Measurements from ENCODE around the gene KDM1A. TPM values are rescaled to one million over a fixed set of nuclear protein-coding genes. Genes with fewer than 3 reads are reported as not detected.

KDM1A gene
- total and polyA plus RNA-seq, 2 donors (not counting 1 experiment from before 2014, with no cell fraction given): 30.2 to 47.4 TPM

DNA sequence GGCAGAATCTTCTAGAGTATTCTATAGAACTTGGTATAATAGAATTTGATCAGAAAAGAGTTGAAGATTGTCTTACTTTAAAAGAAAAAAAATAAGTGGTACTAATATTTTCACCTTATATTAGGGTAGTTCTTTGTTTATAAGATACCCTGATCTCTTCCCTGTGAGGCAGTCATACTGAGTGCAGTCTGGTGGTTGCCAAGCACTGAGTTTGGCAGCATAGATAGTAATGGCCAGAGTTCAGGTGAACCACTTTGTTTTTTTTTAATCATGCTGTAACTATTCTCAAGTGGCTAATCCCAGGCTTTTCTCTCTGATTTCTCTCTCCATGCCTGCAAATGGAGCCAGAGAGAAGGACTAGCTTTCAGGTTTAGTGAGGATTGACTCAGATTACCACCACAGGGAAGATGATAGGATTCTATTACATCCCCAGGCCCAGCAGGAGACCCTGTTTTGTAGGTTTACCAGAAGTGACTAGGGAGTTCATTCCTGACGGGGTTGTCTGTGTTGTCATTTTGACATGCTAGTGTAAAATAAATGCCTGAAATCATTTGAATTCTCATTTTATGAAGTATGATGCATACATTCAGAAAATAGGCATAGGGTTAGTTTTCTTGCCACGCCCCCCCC is 16.7 kb downstream of the KDM1A start:
- H3K4me1 Mint-ChIP-seq: peaks cover 28% of the 10 kb centered on the region
- Histone ChIP-seq H3K36me3 (replicated peaks in 1 of 2; ENCODE audit: control extremely low read depth in 1 of 2, control insufficient read depth in 1 of 2, extremely low read depth in 1 of 2, insufficient read depth in 2 of 2, low read length in 1 of 2) (no peaks in the 10 kb centered on the region), H2AFZ (ENCODE audit: insufficient read depth, low read depth, low read length, poor library complexity, severe bottlenecking) (no peak overlapping the region), H4K20me1 (ENCODE audit: control insufficient read depth, insufficient read depth, low read length, poor library complexity, severe bottlenecking) (peaks cover 6% of the 10 kb centered on the region), H3K4me3 (ENCODE audit: control extremely low read depth in 1 of 5, extremely low read depth in 1 of 5, insufficient read depth in 1 of 5, low read depth in 2 of 5, low read length in 4 of 5) (no peak overlapping the region), H3K9me3 (ENCODE audit: control extremely low read depth in 1 of 3, control insufficient read depth in 2 of 3, insufficient read depth in 1 of 3, low read length in 2 of 3) (no peaks in the 10 kb centered on the region), H3K27ac (ENCODE audit: low read length in 2 of 2) (no peak overlapping the region), H3K4me2 (replicated peaks; ENCODE audit: low read depth, low read length, poor library complexity, severe bottlenecking) (no peak overlapping the region), H3K4me1 (ENCODE audit: control insufficient read depth in 2 of 2, insufficient read depth in 2 of 2, low read length in 2 of 2) (no peaks in the 10 kb centered on the region), H3K27me3 (replicated peaks in 1 of 4; ENCODE audit: control extremely low read depth in 1 of 4, control insufficient read depth in 3 of 4, insufficient read depth in 4 of 4, low read length in 3 of 4) (no peaks in the 10 kb centered on the region), H3K9ac (ENCODE audit: low read length) (no peak overlapping the region), H3K79me2 (ENCODE audit: control insufficient read depth, insufficient read depth, low read length) (peaks cover 57% of the 10 kb centered on the region)
- no CpG with 5 or more reads among the region's 2 CpGs for WGBS (ENCODE audit: insufficient coverage)
- ATAC-seq (ENCODE audit: low read depth): no peak
- ChIA-PET POLR2A (no interaction called here), CTCF (no interaction called here)
- no peaks in the 10 kb centered on the region for H3K27me3 Mint-ChIP-seq
- no peak overlapping the region for H3K27ac Mint-ChIP-seq
- H3K9me3 Mint-ChIP-seq (ENCODE audit: insufficient read depth): no peaks in the 10 kb centered on the region
- intact Hi-C loops (cut with micrococcal nuclease): no loop called here
- TF ChIP-seq EZH2 (IDR thresholded peaks at IDR 0.05; ENCODE audit: borderline replicate concordance, insufficient read depth, low read depth, low read length, poor library complexity, severe bottlenecking): no peak
- TF ChIP-seq, protein P1, sequence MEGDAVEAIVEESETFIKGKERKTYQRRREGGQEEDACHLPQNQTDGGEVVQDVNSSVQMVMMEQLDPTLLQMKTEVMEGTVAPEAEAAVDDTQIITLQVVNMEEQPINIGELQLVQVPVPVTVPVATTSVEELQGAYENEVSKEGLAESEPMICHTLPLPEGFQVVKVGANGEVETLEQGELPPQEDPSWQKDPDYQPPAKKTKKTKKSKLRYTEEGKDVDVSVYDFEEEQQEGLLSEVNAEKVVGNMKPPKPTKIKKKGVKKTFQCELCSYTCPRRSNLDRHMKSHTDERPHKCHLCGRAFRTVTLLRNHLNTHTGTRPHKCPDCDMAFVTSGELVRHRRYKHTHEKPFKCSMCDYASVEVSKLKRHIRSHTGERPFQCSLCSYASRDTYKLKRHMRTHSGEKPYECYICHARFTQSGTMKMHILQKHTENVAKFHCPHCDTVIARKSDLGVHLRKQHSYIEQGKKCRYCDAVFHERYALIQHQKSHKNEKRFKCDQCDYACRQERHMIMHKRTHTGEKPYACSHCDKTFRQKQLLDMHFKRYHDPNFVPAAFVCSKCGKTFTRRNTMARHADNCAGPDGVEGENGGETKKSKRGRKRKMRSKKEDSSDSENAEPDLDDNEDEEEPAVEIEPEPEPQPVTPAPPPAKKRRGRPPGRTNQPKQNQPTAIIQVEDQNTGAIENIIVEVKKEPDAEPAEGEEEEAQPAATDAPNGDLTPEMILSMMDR (IDR thresholded peaks at IDR 0.05): no peak
- DNase-seq: no peak
- no peak overlapping the region for H3K4me3 Mint-ChIP-seq

DNA sequence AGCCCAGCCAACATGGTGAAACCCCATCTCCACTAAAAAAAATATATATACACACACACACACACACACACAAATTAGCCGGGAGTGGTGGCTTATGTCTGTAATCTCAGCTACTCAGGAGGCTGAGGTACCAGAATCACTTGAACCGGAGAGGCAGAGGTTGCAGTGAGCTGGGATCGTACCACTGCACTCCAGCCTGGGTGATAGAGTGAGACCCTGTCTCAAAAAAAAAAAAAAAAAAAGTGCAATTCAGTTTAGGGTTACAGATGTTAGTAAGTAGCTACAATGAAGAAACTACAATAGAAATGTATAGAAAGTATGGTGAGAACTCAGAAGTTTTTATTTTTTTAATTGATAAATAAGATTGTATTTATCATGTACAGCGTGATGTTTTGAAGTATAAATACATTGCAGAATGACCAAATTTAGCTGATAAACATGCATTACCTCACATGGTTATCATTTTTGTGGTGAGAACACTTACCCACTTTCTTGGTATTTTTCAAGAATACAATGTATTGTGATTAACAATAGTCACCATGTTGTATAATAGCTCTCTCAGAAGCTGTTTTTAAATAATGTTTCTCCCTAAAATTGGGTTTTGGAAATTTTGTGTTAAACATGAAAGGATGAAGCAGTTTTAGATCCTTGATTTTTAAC is 17.9 kb downstream of the KDM1A start:
- no peak overlapping the region for H3K27ac ChIP-seq (ENCODE audit: low read length in 2 of 2)
- Mint-ChIP-seq H3K4me1 (peaks cover 18% of the 10 kb centered on the region), H3K4me3 (no peak overlapping the region), H3K9me3 (ENCODE audit: insufficient read depth) (no peaks in the 10 kb centered on the region), H3K27me3 (no peaks in the 10 kb centered on the region), H3K27ac (no peak overlapping the region)
- no peak overlapping the region for H3K9ac ChIP-seq (ENCODE audit: low read length)
- no peaks in the 10 kb centered on the region for H3K27me3 ChIP-seq (replicated peaks in 1 of 4; ENCODE audit: control extremely low read depth in 1 of 4, control insufficient read depth in 3 of 4, insufficient read depth in 4 of 4, low read length in 3 of 4)
- H3K4me3 ChIP-seq (ENCODE audit: control extremely low read depth in 1 of 5, extremely low read depth in 1 of 5, insufficient read depth in 1 of 5, low read depth in 2 of 5, low read length in 4 of 5): no peak overlapping the region
- ATAC-seq (ENCODE audit: low read depth) (no peak), DNase-seq (no peak)
- no peaks in the 10 kb centered on the region for H3K9me3 ChIP-seq (ENCODE audit: control extremely low read depth in 1 of 3, control insufficient read depth in 2 of 3, insufficient read depth in 1 of 3, low read length in 2 of 3)
- H2AFZ ChIP-seq (ENCODE audit: insufficient read depth, low read depth, low read length, poor library complexity, severe bottlenecking): no peak overlapping the region
- no peaks in the 10 kb centered on the region for H4K20me1 ChIP-seq (ENCODE audit: control insufficient read depth, insufficient read depth, low read length, poor library complexity, severe bottlenecking)
- ChIA-PET CTCF (interaction anchor here (0.6 to 0.7 kb wide), 2 partner anchors 62 to 113 kb away, joined by 3 to 4 read pairs; no protein-coding TSS in a partner anchor), POLR2A (no interaction called here)
- H3K4me2 ChIP-seq (replicated peaks; ENCODE audit: low read depth, low read length, poor library complexity, severe bottlenecking): no peak overlapping the region
- TF ChIP-seq, protein P1 (IDR thresholded peaks at IDR 0.05): no peak
- TF ChIP-seq EZH2 (IDR thresholded peaks at IDR 0.05; ENCODE audit: borderline replicate concordance, insufficient read depth, low read depth, low read length, poor library complexity, severe bottlenecking): no peak
- H3K36me3 ChIP-seq (replicated peaks in 1 of 2; ENCODE audit: control extremely low read depth in 1 of 2, control insufficient read depth in 1 of 2, extremely low read depth in 1 of 2, insufficient read depth in 2 of 2, low read length in 1 of 2): no peaks in the 10 kb centered on the region
- H3K79me2 ChIP-seq (ENCODE audit: control insufficient read depth, insufficient read depth, low read length): peaks cover 52% of the 10 kb centered on the region
- 100% methylated on average over 1 of the region's 4 CpGs for WGBS (ENCODE audit: insufficient coverage)
- intact Hi-C loops (cut with micrococcal nuclease): no loop called here
- no peaks in the 10 kb centered on the region for H3K4me1 ChIP-seq (ENCODE audit: control insufficient read depth in 2 of 2, insufficient read depth in 2 of 2, low read length in 2 of 2)
